ENCODE data around the gene PRRC2C.

DNA sequence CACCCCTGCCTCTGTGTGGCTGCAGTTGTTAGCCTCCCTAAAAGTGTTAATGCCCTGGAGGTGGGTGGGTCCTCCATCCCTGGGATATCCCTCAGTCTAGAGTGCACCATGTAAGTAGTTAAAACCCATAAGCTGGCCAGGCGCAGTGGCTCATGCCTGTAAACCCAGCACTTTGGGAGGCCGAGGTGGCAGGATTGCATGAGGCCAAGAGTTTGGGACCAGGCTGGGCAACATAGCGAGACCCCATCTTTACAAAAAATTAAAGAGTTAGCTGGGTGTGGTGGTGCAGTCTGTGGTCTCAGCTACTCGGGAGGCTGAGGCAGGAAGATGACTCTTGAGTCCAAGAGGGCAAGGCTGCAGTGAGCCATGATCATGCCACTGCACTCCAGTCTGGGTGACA is 156.9 kb downstream of the PRRC2C start:
- TF ChIP-seq, protein P1, sequence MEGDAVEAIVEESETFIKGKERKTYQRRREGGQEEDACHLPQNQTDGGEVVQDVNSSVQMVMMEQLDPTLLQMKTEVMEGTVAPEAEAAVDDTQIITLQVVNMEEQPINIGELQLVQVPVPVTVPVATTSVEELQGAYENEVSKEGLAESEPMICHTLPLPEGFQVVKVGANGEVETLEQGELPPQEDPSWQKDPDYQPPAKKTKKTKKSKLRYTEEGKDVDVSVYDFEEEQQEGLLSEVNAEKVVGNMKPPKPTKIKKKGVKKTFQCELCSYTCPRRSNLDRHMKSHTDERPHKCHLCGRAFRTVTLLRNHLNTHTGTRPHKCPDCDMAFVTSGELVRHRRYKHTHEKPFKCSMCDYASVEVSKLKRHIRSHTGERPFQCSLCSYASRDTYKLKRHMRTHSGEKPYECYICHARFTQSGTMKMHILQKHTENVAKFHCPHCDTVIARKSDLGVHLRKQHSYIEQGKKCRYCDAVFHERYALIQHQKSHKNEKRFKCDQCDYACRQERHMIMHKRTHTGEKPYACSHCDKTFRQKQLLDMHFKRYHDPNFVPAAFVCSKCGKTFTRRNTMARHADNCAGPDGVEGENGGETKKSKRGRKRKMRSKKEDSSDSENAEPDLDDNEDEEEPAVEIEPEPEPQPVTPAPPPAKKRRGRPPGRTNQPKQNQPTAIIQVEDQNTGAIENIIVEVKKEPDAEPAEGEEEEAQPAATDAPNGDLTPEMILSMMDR (IDR thresholded peaks at IDR 0.05 in 8 of 11, conservative IDR thresholded peaks at IDR 0.05 in 3 of 11), result no peak
- TF ChIP-seq POLR2A (IDR thresholded peaks at IDR 0.05), result no peak
- no peak for TF ChIP-seq POLR2AphosphoS5 (IDR thresholded peaks at IDR 0.05)
